HG02840 (cell line): ENCODE measurements around the gene LBHD2.

Experiments used
- ATAC-seq: cut with Tn5 transposase; IDR thresholded peaks from one replicate; pipeline ENCODE4 v1.9.1; 2021; ENCODE audit warnings: mild to moderate bottlenecking, moderate library complexity, moderate number of reproducible peaks; ENCODE audit not compliant: unreplicated experiment, low FRiP score

The LBHD2 gene

GRCh38 chr14:103089386-103090335 lies 5.7 kb downstream of the LBHD2 start:
- no peak for ATAC-seq

DNA sequence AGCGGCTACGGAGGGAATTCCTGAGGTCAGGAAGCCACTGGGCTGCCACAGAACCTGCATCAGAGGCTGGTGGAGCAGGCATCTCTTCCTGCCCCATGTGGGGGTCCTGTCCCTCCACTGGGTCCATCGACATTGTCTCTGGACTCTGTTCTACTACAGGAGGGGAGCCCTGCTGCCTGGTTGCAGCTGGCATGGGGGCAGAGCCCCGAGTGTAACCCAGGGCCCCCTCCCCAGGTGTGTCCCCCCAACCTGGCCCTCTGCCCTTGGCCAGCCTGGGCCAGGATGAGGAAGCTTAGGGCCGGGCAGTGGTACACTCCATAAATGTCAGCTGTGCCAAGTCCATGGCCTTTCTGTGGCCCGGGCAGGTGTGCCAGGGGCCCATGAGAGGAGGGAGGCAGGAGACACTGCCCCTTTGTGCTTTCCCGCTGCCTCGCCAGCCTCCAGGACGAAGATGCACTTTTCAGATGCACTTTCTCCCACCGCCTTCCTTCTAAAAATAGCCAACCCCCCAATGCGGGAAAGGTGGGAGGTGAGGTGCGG lies 6.5 kb downstream of the LBHD2 start:
- ATAC-seq, result no peak

GRCh38 chr14:103091041-103091882 lies 7.3 kb downstream of the LBHD2 start:
- no peak for ATAC-seq

DNA sequence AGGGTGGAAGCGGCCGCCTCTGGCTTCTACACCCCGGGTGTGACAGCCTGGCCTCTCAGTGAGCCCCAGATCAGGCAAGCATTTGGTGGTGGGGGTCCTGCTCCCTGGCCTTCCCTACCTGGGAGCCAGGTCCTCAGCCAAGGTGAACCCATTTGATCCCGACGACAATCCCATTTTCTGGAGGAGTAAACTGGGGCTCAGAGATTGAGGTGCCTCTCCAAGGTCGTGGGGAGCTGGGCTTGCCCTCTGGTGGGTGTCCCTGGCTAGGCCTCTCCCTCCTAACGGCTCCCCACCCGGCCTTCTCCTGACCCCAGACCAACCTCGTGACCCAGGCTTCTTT lies 7.8 kb downstream of the LBHD2 start:
- no peak for ATAC-seq

DNA sequence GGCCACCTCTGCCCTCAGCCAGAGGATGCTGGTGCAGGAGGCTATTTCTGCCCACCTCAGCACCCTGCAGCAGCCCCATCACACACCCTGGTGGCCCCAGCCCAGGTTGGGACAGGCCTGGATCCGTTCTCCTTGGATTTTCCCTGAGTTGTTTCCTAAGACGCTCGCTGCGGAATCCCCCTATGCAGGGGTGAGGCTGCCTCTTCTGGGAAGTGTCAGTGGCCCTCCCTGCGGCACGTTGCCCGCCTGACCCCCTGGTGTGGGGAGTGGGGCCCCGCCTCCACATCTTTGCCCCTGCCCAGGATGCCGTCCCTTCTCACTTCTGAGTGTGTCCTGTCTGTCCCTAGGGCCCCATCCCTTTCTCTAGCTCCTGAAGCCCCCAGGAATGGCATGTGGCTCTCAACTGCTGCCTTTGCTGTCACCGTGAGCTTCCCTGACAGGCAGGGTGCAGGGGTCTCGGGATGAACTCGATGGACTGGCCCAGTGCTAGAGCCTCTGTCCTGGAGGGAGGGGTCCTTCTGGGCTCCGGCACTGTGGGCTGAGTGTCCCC lies 9.9 kb downstream of the LBHD2 start:
- ATAC-seq, result no peak

DNA sequence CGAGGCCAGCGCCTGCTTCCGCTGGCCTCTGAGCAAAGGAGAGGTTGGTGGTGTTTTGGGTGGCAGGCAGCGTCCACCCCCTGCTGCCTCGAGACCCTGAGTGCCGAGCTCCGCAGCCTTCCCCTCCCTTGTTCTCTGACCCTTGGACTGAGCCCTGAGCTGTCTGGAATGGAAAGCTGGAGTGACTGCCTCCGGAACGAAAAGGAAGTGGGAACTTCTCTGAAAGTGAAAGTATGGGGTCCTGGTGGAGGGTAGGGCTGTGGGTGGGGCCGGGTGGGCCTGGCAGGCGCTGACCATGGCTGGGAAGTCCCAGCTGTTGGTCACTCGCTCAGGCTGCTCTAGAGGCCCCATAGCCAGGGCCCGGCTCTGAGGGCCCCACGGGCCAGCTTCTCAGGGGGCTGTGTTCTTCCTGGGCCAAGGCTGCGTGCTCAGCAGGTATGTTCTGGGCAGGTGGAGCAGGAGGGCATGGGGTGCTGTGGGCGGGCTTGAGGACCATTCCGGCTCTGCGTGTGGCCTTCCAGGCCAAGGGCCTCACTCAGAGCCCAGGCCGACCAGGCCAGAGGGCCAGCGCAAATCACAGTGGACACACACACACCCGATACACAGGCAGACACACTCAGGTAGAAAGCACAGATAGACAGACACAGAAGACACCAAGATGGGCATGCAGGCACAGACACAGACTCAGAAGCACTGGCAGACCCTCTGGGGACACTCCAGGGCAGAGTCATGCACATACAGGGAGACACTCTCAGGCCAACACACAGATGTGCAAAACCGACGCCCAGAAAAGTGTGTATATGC lies 10.6 kb downstream of the LBHD2 start, which contains the start of gene EXOC3L4:
TSS of gene EXOC3L4 (plus strand) at position 320 of the 804 bp plus-strand sequence. CDS start 5,495 bp downstream, outside the sequence.
- ATAC-seq, result no peak

GRCh38 chr14:103095210-103095778 lies 11.3 kb downstream of the LBHD2 start:
- ATAC-seq, result no peak

- ATAC-seq, result no peak
These were observed 12.4 kb downstream of the LBHD2 start for GRCh38 chr14:103096387-103096786.

DNA sequence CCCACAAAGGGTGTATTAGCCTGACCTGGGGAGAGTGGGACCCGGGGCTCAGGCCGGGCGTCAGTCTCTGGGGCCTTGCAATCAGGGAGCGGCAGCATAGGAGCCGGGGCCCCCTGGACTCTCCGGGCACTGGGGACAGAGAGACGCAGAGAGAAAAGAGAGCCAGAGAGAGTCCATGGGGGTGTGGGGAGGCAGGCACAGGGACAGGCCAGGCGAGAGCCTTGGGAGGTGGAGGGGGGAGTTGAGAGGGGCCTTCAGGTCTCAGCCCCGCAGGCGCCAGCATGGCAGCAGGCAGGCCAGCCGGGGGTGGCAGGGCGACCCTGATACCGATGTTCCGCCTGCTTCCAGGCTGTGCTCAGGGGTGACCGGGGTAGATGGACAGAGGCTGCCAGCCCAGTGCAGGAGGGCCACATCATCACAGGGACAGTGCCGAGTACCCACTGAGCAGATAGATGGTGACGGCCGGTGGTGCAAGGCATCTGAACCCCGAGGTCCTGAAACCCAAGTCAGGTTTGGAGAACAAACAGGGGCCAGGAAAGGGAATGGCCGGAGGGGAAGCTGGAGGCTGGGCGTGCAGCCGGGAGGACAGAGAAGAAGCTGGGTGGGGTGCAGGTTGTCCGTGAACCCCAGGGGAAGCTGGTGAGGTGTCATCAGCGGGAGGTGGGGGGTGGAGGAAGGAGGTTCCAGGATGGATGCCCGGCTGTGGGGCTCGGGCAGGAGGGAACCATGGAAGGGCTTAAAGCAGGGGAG lies 13.4 kb downstream of the LBHD2 start:
- ATAC-seq, result no peak

- no peak for ATAC-seq
These were observed 14.3 kb downstream of the LBHD2 start for GRCh38 chr14:103097994-103098957.

DNA sequence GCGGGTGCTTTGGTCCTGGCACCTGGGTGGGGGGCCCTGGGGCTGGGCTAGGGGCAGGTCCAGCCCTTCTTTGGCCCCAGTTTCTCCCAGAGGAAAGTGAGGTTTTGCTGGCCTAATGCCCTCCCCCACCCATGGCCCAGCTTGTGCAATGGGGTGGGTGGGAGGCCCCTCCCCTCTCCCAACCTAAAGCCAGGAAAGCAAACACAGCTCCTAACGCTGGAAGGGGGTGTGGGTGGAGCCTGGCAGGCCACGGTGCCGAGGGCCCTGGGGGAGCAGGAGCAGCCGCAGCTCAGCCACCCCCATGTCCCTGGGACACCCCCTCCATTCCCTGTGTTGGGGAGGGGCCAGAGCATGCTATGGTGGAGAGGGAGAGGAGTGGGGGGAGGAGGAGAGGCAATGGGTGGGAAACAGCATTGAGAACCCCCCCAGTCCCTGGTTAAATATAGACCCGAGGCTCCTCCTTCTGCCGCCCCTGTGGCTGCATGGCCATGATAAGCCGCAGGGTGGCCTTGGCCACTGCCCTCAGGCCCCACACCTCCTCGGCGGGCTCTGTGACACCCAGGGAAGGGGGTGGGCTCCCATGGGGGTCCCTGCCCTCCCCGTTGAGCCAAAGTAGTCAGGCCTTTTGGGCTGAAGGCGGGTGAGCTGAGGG lies 15.2 kb downstream of the LBHD2 start:
- ATAC-seq, result no peak

DNA sequence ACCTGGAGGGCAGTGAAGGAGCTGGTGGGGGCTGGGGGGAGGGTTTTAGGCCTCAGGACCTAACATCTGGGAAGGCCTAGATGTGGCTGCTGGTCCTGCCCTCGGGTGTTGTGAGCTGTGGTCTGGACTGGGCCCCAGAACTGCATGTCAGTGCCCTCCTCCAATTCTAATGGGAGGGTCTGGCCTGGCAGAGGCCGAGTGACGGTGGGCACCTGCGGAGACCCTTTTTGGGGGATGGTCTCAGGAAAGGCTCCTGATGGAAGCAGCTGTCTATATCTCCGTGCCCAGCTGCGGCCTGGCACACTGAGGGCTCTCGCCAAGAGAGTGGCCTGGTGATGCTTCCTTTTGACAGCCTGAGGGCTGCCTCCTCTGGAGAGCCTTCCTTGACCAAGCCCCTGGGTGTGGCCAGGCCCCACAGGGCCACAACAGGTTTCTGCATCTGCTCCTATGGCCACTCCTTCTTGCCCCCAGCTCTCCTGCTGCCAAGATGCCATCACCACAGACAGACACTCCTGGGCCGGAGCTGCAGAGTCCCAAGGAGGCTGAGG lies 15.8 kb downstream of the LBHD2 start:
- no peak for ATAC-seq

DNA sequence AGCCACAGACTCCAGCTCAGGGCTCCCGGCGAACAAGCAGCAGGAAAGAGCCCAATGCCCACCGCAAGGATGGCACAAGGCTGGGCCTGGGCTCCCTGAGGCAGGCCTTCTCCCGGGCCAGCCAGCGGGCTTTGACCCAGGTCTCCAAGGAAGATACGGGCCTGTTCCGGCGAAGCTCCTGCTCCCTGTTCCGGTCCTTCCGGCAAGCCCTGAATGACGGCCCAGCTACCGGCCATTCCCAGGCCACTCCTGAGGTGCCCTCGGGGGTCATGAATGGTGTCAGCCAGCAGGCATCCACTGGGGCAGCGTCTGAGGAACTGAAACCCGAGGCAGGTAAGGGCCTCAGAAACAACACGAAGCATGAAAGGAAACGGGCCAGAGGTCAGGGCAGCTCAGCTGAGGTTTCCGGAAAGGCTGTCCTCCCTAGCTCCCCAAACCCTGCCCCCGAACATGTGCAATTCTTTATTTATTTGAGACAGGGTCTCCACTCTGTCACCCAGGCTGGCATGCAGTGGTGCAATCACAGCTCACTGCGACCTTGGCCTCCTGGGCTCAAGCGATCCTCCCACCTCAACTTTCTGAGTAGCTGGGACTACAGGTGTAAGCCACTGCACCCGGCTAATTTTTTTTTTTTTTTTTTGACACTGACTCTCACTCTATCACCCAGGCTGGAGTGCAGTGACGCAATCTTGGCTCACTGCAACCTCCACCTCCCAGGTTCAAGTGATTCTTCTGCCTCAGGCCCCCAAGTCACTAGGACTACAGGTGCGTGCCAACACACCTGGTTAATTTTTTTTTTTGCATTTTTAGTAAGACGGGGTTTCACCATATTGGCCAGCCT lies 16.5 kb downstream of the LBHD2 start:
- ATAC-seq, result no peak

DNA sequence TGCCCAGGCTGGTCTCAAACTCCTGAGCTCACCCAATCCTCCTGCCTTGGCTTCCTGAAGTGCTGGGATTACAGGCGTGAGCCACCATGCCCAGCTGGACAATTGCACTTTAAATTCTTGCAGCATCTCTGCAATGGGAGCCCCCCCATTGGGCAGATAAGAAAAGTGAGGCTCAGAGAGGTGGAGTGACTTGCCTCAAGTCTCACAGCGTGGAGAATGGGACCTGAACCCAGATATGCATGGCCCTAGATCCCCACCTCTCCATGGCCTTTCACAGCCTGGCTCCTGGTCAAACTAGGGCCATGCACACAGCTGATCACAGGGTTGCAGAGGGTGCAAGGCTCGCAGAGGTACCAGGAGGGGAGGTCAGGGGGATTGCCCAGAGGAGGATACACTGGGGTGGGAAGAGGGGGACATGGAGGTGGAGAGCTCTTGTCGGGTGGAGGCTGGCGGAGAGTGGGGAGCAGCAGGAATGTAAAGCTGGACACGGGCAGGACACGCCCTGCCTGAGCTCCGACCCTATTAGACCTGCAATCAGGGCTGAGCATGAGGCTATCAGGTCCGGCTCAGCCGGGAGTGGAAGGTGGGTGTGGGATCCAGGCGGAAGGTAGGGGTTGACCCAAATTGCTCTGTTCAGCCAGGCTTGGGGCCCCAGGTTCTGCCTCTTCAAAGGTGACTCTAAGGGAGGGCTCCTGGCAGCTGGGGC lies 17.4 kb downstream of the LBHD2 start:
- ATAC-seq, result no peak

- no peak for ATAC-seq
These were observed 18.1 kb downstream of the LBHD2 start for GRCh38 chr14:103101963-103102688.
